Measurements from ENCODE around the gene LPAR1. TPM values are rescaled to one million over a fixed set of nuclear protein-coding genes. Genes with fewer than 3 reads are reported as not detected.
"Not testable (repeated sequence)": the region's sequence is repeated elsewhere in the genome, so short reads cannot be mapped to it uniquely, and the experiment has no call there.

The LPAR1 gene
- polyA plus RNA-seq, 1 experiment, result 581 TPM

DNA sequence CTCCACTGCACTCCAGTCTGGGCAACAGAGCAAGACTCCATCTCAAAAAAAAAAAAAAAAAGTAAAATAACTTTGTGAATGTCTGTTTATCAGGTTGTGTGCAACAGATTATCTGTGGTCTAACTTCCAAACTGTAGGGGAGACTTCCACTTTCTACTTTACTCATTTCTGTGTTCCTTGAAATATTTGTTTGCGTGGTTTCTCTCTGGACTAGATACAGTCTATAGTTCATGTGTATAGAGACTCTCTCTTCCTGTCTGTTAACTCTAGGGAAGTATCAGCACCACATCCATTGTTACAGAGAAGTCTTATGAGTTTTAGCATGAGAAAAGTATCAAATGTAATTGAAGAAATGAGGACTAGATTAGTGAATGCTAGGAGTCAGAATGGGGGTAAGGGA is 168.3 kb downstream of the LPAR1 start:
- Histone ChIP-seq H3K4me3 (ENCODE audit: low read depth, low read length) (no peak overlapping the region), H3K9me3 (ENCODE audit: control insufficient read depth, insufficient read depth, low read length) (no peaks in the 10 kb centered on the region), H3K27me3 (ENCODE audit: control insufficient read depth, insufficient read depth, low read length) (no peaks in the 10 kb centered on the region), H3K27ac (ENCODE audit: low read depth, low read length) (no peak overlapping the region)
- no peak for DNase-seq (ENCODE audit: low read depth, low spot score)
- CTCF ChIA-PET, result no interaction called here
- POLR2A ChIA-PET, result no interaction called here
- TF ChIP-seq, protein P1, sequence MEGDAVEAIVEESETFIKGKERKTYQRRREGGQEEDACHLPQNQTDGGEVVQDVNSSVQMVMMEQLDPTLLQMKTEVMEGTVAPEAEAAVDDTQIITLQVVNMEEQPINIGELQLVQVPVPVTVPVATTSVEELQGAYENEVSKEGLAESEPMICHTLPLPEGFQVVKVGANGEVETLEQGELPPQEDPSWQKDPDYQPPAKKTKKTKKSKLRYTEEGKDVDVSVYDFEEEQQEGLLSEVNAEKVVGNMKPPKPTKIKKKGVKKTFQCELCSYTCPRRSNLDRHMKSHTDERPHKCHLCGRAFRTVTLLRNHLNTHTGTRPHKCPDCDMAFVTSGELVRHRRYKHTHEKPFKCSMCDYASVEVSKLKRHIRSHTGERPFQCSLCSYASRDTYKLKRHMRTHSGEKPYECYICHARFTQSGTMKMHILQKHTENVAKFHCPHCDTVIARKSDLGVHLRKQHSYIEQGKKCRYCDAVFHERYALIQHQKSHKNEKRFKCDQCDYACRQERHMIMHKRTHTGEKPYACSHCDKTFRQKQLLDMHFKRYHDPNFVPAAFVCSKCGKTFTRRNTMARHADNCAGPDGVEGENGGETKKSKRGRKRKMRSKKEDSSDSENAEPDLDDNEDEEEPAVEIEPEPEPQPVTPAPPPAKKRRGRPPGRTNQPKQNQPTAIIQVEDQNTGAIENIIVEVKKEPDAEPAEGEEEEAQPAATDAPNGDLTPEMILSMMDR (IDR thresholded peaks at IDR 0.05; ENCODE audit: low read depth, low read length), result no peak

DNA sequence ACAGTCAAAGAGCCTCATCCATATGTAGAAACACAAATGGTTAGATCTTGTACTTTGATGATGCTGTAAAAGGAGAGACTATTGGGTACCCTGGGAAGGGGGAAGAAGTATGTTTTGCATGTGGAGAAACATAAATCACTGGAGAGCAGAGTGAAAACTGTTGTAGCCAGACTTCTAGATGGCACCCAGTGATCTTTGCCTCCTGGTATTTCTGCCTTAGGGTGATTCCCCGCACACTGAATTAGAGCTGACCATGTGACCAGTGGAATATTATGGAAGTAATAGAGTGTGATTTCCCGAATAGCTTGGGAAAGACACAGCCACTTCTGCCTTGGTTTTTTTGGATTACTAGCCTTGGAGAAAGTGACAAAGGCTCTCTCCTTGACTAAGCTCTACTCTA is 174.3 kb downstream of the LPAR1 start:
- TF ChIP-seq, protein P1 (IDR thresholded peaks at IDR 0.05; ENCODE audit: low read depth, low read length), result no peak
- ChIA-PET POLR2A (no interaction called here), CTCF (no interaction called here)
- Histone ChIP-seq H3K27me3 (ENCODE audit: control insufficient read depth, insufficient read depth, low read length) (no peaks in the 10 kb centered on the region), H3K9me3 (ENCODE audit: control insufficient read depth, insufficient read depth, low read length) (peaks cover 24% of the 10 kb centered on the region), H3K4me3 (ENCODE audit: low read depth, low read length) (no peak overlapping the region), H3K27ac (ENCODE audit: low read depth, low read length) (no peak overlapping the region)
- DNase-seq (ENCODE audit: low read depth, low spot score), result no peak

DNA sequence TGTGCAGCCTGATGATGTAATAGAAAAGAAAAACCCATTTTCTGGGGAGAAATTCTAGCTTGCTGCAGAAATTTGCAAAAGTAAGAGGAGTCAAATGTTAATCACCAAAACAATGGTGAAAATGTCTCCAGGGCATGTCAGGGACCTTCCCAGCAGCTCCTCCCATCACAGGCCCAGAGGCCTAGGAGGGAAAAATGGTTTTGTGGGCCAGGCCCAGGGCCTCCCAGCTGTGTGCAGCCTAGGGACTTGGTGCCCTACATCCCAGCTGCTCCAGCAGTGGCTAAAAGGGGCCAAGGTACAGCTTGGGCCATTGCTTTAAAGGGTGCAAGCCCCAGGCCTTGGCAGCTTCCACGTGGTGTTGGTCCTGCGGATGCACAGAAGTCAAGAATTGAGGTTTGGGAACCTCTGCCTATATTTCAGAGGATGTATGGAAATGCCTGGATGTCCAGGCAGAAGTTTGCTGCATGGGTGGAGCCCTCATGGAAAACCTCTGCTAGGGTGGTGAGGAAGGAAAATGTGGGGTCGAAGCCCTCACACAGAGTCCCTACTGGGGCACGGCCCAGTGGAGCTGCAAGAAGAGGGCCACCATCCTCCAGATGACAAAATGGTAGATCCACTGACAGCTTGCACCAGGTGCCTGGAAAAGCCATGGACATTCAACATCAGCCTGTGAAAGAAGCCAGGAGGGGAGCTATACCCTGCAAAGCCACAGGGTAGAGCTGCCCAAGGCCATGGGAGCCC is 176.7 kb downstream of the LPAR1 start:
- H3K4me3 ChIP-seq (ENCODE audit: low read depth, low read length); DNase-seq (ENCODE audit: low read depth, low spot score); H3K27me3 ChIP-seq (ENCODE audit: control insufficient read depth, insufficient read depth, low read length); H3K27ac ChIP-seq (ENCODE audit: low read depth, low read length); POLR2A ChIA-PET: not testable (repeated sequence)
- peaks cover 24% of the 10 kb centered on the region for H3K9me3 ChIP-seq (ENCODE audit: control insufficient read depth, insufficient read depth, low read length)
- CTCF ChIA-PET, result interaction anchor here (0.7 kb wide), 1 partner anchor 38 kb away, joined by 4 read pairs; no protein-coding TSS in a partner anchor

DNA sequence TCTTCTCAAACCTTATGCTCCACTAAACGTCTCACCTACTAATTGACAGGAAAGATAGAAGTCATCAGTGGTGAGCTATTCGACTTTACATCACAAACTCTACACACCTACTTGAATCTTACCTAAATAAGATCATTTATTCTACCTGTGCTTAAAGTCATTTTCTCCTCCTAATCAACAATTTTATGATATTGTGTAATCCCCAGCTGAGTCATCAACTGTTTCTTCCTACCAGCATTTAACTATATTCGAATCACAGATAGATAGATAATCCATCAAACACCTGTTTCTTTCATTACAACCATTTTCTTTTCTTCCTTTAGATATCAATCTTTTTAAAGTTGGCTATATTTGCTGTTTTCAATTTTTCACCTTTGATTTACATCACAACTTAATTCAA is 181.5 kb downstream of the LPAR1 start:
- Histone ChIP-seq H3K27me3 (ENCODE audit: control insufficient read depth, insufficient read depth, low read length) (no peaks in the 10 kb centered on the region), H3K27ac (ENCODE audit: low read depth, low read length) (no peak overlapping the region), H3K9me3 (ENCODE audit: control insufficient read depth, insufficient read depth, low read length) (peaks cover 22% of the 10 kb centered on the region), H3K4me3 (ENCODE audit: low read depth, low read length) (no peak overlapping the region)
- ChIA-PET CTCF (no interaction called here), POLR2A (no interaction called here)
- no peak for DNase-seq (ENCODE audit: low read depth, low spot score)
- TF ChIP-seq, protein P1 (IDR thresholded peaks at IDR 0.05; ENCODE audit: low read depth, low read length), result no peak

DNA sequence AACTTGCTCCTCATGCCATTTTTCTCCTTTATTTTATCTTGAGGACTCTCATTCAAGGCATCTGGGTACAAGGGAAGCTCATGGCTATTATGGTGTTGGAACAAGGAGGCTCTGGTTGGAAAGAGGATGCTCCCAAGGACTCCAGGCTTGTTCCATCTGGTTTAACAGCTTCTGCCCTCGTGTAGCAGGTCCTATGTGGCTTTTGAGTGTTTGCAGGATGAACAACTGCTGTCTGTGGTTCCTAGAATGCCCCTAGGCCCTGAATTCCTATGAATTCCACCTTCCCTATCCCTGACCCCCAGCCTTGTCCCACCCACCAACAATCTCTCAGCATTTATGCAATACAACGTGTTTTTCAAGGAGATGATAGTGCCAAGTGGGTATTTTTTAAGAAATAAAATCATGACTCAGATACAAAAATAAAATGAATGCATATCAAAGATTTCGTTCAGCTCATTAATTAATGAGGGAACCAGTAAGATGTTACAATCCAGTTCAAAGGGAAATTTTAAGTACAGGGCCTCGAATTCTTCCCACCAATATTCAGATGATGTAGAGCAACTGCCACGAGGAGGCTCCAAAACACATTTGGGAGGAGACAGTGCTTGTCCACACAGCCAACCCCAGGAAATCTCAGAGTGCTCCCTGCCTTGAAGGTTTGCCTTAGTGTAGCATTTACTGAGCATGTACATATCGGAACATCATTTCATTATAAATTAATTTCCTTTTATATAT is 187.7 kb downstream of the LPAR1 start:
- TF ChIP-seq, protein P1 (IDR thresholded peaks at IDR 0.05; ENCODE audit: low read depth, low read length), result no peak
- POLR2A ChIA-PET, result no interaction called here
- H3K9me3 ChIP-seq (ENCODE audit: control insufficient read depth, insufficient read depth, low read length), result peaks cover under 1% of the 10 kb centered on the region; the same call in 1 of the 2 replicates
- H3K4me3 ChIP-seq (ENCODE audit: low read depth, low read length), result no peak overlapping the region
- H3K27ac ChIP-seq (ENCODE audit: low read depth, low read length), result no peak overlapping the region
- DNase-seq (ENCODE audit: low read depth, low spot score), result no peak
- no peaks in the 10 kb centered on the region for H3K27me3 ChIP-seq (ENCODE audit: control insufficient read depth, insufficient read depth, low read length)
- CTCF ChIA-PET, result no interaction called here

Data from AG04450 (cell line).